CD4-positive, alpha-beta T cell treated with Interleukin-12 subunit alpha and Interleukin-12 subunit beta, for 1 hour (primary cell): ENCODE data around the gene TRIM27.
"Not testable (repeated sequence)": the region's sequence is repeated elsewhere in the genome, so short reads cannot be mapped to it uniquely, and the experiment has no call there.

Source experiments
- DNase-seq: peaks from one replicate; pipeline ENCODE4 v3.0.0-alpha.2; 2020

The TRIM27 gene

DNA sequence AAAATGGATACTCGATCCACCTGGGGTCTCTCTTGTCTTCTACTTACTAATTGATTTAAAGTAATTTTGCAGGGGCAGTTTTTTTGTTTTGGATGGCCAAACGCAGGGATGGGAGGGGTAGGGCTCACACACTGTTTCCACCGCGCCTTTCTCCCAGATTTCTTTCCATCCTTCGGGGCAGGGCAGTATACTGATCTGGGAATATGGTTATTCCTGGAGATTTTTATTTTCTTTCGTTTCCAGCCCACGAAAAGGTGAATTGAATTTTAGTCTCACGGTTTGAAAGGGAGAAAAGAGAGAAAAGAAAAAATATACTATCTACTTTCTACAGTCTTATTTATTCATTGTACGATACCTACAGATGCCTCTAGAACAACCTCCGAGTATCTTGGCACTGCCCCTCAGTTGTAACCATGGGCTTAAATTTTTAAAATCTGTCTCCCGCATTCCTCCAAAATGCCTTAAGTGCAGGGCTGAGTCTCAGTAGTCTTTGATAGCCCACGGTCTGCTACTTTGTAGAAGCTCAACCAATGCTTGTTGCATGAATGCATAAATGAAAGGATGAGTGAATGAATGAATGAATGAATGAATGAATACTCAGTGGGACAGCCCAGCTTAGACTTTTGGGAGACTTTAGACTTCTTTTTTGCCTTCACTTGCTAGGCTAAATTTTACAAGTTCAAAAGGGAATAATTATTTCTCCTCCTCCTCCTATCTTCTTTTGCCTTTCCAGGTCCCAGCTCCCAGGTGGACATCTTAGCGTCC lies 18.1 kb upstream of the TRIM27 start:
- DNase-seq, result no peak

DNA sequence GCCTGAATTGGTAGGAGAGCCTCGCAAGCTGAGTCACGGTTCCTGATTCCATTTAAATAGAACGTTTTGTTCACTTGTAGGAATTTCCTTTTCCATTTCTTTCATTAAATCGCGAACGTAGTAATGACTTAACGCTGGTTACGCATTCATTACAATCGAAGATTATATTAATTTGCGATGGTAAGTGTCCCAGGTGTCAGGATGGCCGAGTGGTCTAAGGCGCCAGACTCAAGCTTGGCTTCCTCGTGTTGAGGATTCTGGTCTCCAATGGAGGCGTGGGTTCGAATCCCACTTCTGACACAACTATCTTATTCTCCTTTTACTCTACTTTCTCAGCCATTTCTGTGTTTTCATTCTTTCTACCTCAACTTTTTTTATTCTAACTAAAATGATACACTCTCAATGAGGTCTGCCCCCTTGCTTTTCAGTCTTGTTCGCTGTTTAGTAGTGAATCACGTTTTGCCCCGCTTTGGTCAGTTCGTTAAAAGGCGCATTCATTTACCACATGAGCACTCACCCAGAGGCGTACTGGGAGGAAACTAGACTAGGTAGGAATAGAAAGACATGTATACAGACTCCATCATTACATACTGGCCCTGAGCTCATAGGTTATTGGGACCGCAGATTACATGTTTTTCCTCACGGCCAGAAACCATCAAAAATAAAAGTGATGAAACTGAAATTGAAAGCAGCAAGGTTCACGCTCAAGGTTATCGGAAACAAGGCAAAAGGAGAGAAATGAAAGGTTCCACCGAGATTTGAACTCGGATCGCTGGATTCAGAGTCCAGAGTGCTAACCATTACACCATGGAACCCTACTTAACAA lies 17.3 kb upstream of the TRIM27 start:
- peak; percentile 90 for DNase-seq

DNA sequence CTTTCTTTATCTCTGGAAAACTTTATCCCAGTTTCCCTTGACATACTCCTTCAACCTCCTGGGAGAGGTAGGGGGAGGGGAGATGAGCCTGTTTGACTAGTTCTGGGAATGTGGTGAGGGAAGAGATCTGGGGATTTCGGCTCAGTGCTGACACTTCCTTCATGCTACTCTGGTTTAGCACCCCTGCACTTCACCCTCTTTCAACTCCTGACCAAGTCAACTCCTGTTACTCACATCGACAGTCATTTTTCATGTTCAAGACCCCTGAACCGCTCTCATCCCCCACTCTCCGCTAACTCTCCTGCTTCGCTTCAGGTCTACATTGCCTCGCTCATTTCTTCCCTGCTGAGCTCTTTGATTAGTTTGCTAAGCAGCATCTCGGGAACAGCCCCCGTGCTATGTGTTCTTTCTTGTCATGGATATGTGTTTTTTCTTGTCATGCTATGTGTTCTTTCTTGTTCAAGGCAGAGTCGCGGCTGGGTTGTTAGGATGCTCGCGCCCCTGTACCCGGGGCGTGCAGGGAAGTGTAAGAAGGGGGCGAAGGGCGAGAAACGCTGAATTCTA lies 16.6 kb upstream of the TRIM27 start:
- no peak for DNase-seq

- no peak for DNase-seq
Measured at GRCh38 chr6:28933069-28933468, 9.3 kb upstream of the TRIM27 start.

DNA sequence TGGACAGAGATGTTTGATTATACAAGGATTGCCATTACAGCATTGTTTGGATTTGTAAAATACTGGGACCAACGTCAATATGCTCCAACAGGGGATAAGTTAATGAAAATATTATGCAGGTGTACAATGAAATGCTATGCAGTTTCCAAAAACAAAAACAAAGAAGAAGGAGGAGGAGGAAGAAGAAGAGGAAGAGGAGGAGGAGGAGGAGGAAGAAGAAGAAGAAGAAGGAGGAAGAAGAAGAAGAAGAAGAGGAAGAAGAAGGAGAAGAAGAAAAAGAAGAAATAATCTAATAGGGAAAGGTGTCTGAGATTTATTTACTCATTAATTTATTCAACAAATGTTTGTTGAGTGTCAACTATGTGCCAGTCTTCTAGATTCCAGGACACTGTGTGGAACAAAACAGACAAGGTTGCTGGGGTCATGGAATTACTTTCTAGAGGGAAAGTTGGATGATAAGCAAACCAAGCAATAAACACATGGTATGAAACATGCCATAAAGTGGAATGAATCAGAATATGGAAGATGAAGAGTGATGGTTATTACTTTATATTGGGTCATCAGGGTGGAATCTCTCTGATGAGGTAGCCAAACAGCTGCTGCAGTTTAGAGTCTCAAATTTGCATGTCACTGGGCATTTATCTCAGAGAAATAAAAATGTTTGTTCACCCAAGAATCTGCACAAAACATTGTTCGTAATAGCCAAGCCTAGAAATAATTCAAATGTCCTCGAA lies 6.3 kb upstream of the TRIM27 start:
- no peak for DNase-seq

DNA sequence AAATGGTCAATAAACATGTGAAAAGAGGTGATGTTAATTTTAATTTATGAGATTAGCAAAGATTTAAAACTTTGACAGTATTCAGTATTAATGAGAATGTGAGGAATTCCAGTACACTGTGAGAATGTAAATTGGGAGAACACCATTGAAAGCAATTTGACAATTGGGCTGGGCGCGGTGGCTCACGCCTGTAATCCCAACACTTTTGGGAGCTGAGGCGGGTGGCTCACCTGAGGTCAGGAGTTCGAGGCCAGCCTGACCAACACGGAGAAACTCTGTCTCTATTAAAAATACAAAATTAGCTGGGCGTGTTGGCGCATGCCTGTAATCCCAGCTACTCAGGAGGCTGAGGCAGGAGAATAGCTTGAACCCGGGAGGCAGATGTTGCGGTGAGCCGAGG lies 5.6 kb upstream of the TRIM27 start:
- not testable (repeated sequence) for DNase-seq

DNA sequence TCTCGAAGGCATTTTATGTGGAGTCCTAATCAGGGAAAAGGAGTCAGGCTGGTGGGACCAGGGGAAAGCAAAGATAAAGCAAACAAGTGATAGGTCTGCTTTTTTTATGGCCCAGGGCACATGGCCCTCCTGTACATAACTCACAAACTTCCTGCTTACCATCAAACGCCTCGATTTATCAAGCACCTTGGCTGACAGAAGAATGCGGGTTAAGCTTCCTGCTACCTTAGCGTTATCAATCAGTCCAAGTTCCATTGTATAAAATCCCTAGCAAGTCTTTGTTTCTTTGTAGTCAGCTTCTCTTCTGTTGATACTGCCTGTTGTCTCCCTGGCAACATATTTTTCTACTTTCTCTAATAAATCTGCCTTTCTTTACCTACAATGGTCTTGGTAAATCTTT lies 4.1 kb upstream of the TRIM27 start:
- no peak for DNase-seq

DNA sequence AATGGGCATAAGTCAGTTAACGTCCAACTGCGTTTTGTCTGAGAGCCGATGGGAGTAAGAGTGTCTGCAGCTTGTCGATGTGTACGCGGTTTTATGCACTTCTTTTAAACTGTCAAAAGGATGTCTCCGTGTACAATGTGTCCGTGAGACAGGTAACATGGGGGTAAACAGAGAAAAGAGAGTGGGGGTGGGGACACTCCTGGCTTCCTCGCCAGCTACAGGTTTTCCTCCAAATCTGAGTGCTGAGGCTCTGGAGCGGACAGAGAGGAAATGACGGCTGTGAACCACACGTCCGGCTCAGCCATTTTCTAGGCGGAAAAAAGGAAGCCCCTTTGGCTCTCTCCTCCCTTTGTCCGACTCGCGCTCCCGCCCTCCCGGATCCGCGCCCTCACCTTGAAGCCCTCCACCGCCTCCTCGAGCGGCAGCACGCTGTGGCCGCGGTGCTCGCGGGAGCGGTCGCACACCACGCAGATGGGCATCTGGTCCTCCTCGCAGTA lies 916 bp downstream of the TRIM27 start:
- DNase-seq, result peak; percentile 51

- DNase-seq, result peak; percentile 38
Measured at GRCh38 chr6:28922004-28922820, 1.6 kb downstream of the TRIM27 start.

DNA sequence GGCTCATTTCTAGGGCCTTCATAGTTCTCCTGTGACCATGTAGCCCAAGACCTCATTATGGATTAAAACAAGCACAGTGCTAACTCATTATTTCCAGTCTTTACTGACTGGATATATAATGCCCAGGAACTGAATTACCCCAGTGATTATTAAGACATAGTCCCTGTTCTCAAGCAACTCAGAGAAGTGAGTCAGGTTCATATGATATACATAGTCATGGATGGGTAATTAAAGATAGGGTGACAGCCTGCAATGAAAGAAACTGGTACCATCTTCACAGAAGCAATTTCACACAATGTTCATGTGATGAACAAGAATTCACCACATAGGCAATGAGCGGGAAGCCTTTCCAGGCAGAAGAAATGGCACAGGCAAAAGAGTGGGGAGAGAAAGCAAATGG lies 3.5 kb downstream of the TRIM27 start:
- no peak for DNase-seq

DNA sequence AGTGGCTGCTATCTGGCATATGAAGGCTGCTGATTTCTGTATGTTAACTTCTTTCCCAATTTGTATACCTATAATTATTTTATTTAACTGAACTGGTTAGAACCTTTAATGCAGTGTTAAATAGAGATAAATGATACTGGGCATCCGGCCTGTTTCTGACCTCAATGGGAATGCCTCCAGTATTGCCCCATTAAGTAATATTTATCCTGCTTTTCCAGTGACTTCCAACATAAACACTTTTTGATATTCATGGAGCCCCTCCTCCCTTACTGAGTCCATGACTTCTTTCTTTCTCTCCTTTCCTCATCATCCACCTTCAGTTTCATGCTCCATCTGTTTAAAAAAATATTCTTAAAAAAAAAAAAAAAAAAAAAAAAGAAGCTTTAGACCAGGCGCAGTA lies 8.8 kb downstream of the TRIM27 start:
- DNase-seq, result no peak

- no peak for DNase-seq
Measured at GRCh38 chr6:28910901-28911690, 12.7 kb downstream of the TRIM27 start.

DNA sequence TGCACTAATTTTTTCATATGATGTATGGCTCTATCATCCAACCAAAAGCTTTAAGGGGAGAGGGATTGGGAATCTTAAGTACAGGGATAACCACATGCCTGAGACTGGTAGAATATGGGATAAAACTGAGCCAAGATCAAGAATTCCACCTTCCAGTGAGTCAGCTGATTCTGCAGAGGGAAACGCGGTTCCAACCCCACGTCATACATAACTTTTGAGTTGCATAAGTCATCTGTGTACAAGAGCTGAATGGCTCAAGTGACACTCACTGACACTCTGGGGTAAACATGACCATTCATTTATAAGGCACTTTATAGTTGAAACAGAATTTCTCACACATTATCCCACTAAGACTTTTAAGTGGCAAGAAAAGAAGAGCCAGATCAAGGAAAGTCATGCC lies 16.4 kb downstream of the TRIM27 start:
- no peak for DNase-seq

- DNase-seq, result no peak
Measured at GRCh38 chr6:28906669-28907068, 17.1 kb downstream of the TRIM27 start.

DNA sequence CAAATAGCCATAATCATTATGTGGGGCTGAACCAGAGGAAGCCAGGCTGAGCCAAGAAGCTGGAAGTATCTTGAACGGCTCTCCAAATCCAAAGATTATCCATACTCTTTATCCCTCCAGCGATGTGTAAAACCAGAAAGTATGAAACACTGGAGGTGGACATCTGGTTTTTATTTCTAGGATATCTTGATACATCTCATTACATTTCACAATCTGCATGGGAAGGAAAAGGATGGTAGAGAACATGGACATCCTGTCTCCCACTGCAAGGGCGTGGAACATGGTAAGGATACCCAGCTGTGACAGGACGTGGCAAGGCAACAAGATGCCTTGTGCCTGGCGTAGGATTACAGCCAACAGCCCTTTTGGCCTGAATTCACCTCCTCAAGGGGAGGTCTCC lies 20.1 kb downstream of the TRIM27 start:
- DNase-seq, result no peak

GRCh38 chr6:28901831-28902230 lies 22.0 kb downstream of the TRIM27 start:
- DNase-seq, result no peak

DNA sequence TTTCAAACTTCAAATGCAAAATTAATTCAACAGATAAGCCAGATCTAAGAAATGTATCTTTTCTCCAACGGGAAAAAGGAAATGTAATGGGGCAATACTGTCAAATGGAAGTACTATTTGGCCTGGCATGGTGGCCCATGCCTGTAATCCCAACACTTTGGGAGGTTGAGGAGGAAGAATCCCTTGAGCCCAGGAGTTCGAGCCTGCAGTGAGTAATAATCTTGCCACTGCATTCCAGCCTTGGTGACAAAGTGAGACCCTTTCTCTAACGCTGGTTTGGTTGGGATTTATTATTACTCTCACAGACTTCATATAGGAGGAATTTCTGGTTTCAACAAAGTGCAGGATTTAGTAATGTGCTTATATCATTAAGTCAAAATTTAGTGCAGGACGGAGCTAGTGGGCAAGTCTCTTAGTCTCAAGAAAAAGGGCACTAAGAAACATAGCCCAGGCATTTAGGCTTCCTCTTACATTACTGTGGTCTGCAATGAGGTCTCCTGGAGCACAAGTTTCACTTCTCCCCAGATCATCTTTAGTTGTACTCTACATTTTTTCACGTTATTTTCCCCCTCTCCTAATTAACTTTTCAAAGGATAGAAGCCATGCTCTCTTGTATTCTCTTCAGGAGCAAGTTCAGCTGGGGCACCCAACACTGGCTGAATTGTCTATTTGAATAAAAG lies 23.1 kb downstream of the TRIM27 start:
- no peak for DNase-seq

DNA sequence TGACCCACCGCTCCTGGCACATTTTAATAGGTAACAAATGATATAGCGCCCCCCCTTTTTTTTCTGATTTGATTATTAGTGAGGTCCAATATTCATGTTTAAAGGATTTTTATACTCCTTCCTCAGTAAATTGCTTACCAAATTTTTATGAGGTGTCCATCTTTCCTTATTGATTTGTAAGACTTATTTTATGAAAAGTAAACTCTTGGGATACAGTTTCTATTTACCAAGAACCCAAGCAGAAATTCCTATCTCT lies 25.1 kb downstream of the TRIM27 start:
- DNase-seq, result no peak

- DNase-seq, result no peak
Measured at GRCh38 chr6:28897369-28897745, 26.4 kb downstream of the TRIM27 start.

DNA sequence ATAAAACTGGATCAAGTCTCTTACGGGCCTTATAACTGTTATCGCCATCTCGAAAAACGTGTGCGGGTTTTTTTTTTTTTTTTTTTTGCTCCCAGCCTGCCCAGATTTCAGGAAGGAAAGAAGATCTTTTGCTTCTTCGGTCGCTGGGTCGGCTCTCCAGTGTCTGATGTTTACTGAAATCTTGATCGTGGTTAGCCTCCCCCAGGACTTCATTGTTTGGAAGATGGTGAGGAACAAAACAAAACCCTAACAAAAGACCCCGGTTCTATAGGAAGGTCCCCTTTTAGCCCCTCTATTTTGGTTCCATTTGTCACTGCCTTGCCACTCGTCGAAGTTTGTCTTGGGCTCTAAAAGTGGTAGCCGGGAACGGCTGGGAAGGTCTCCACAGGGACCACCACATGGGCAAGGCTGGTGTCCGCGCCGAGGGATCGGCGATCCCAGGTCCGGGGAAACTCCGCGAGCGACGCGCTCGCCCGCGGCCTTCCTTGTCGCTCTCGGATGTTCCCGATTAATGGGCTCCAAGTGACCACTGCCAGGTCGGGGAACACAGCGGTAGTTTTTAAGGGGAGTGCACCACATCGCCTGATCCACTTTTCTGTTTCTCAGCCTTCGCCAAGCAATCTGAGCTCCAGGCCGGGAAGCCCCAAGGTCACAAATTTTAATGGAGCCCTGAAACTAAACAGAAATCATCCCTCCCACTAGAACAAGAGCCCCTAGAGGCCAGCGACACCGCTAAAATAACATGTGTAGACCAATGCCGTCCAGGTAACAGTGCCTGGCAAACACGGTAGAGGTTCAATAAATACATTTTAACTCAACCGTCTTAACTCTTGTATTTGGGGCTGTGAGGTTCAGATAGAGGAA lies 27.0 kb downstream of the TRIM27 start:
- peak; percentile 79 for DNase-seq
